OCI-LY1 (cell line): Measurements from ENCODE around the gene CHGA.

Experiments used
- H2AFZ ChIP-seq: fragments of 200-600 bp; sonication (generic), shearing (Covaris generic); 2 replicates; pipeline ENCODE4 v1.6.0; 2014; ENCODE audit warnings: antibody characterized with exemption, mild to moderate bottlenecking, low read length
- H3F3A ChIP-seq: fragments of 200-600 bp; sonication (generic), shearing (Covaris generic); 2 replicates; pipeline ENCODE4 v1.6.0; 2014; ENCODE audit warnings: mild to moderate bottlenecking, antibody characterized with exemption, low read length, moderate library complexity; ENCODE audit not compliant: insufficient read depth
- H3K27ac ChIP-seq: fragments of 200-600 bp; sonication (generic); 2 replicates; pipeline ENCODE4 v1.5.1; 2014; ENCODE audit warnings: low read length, mixed run types, mild to moderate bottlenecking, low read depth; ENCODE audit not compliant: poor library complexity, severe bottlenecking
- H3K27me3 ChIP-seq: fragments of 200-600 bp; sonication (generic); 2 replicates; pipeline ENCODE4 v1.6.0; 2014; ENCODE audit warnings: antibody characterized with exemption, mild to moderate bottlenecking, low read length, moderate library complexity; ENCODE audit not compliant: insufficient read depth
- H3K36me3 ChIP-seq: fragments of 200-600 bp; sonication (generic); 2 replicates; pipeline ENCODE4 v1.6.1; 2014; ENCODE audit warnings: mild to moderate bottlenecking, antibody characterized with exemption, low read length, moderate library complexity, mixed read lengths; ENCODE audit not compliant: insufficient read depth
- H3K4me1 ChIP-seq: fragments of 200-600 bp; sonication (generic); 2 replicates; pipeline ENCODE4 v1.5.1; 2014; ENCODE audit warnings: mild to moderate bottlenecking, low read length, moderate library complexity; ENCODE audit not compliant: insufficient read depth, severe bottlenecking
- H3K4me2 ChIP-seq: fragments of 200-600 bp; sonication (generic), shearing (Covaris generic); 2 replicates; pipeline ENCODE4 v1.6.1; 2014; ENCODE audit warnings: low read length
- H3K4me3 ChIP-seq: fragments of 200-600 bp; sonication (generic); 2 replicates; pipeline ENCODE4 v1.5.1; 2014; ENCODE audit warnings: low read length, low read depth, mild to moderate bottlenecking, mixed read lengths; ENCODE audit not compliant: poor library complexity, severe bottlenecking
- H3K79me2 ChIP-seq: fragments of 200-600 bp; shearing (Covaris generic); 2 replicates; pipeline ENCODE4 v1.6.1; 2016; ENCODE audit warnings: mixed run types, low read length, mixed read lengths; ENCODE audit not compliant: insufficient read depth
- H3K9ac ChIP-seq: fragments of 200-600 bp; sonication (generic), shearing (Covaris generic); 2 replicates; pipeline ENCODE4 v1.6.1; 2014; ENCODE audit warnings: mild to moderate bottlenecking, low read length, mixed read lengths
- H3K9me2 ChIP-seq: fragments of 200-600 bp; sonication (generic), shearing (Covaris generic); 2 replicates; pipeline ENCODE4 v1.6.1; 2014; ENCODE audit warnings: low read depth, mild to moderate bottlenecking, low read length, mixed read lengths
- H3K9me3 ChIP-seq: fragments of 200-600 bp; shearing (Covaris generic); 2 replicates; pipeline ENCODE4 v1.6.1; 2014; ENCODE audit warnings: low read length, mixed read lengths
- H4K20me1 ChIP-seq: fragments of 200-600 bp; sonication (generic), shearing (Covaris generic); 2 replicates; pipeline ENCODE4 v1.6.0; 2016; ENCODE audit warnings: mild to moderate bottlenecking, low read length; ENCODE audit not compliant: insufficient read depth
- CTCF ChIP-seq: fragments of 200-600 bp; sonication (generic), shearing (Covaris generic); IDR thresholded peaks from 2 replicates; pipeline ENCODE4 v1.5.1; 2017; ENCODE audit warnings: mild to moderate bottlenecking, antibody characterized with exemption, low read length, moderate library complexity, mixed read lengths
- EZH2 ChIP-seq: fragments of 200-600 bp; sonication (generic), shearing (Covaris generic); IDR thresholded peaks from 2 replicates; pipeline ENCODE4 v1.8.0; 2017; ENCODE audit warnings: borderline replicate concordance, mixed run types, mild to moderate bottlenecking, antibody characterized with exemption, low read length, moderate library complexity, mixed read lengths

The CHGA gene

GRCh38 chr14:92935446-92935845 is 12.5 kb downstream of the CHGA start:
- Histone ChIP-seq H2AFZ (no peak overlapping the region), H3K4me1 (no peaks in the 10 kb centered on the region), H3K27ac (no peak overlapping the region), H3K9me3 (no peaks in the 10 kb centered on the region), H3K79me2 (no peaks in the 10 kb centered on the region), H3K36me3 (no peaks in the 10 kb centered on the region), H3K4me2 (no peak overlapping the region), H3K4me3 (no peak overlapping the region), H3K9ac (no peak overlapping the region), H3K9me2 (no peaks in the 10 kb centered on the region), H4K20me1 (no peaks in the 10 kb centered on the region), H3F3A (no peaks in the 10 kb centered on the region), H3K27me3 (no peaks in the 10 kb centered on the region; the same call in 1 of the 2 replicates)
- TF ChIP-seq CTCF, result no peak
- TF ChIP-seq EZH2, result no peak

GRCh38 chr14:92936085-92936484 is 13.1 kb downstream of the CHGA start:
- Histone ChIP-seq H3K27ac (no peak overlapping the region), H3K79me2 (no peaks in the 10 kb centered on the region), H3K4me3 (no peak overlapping the region), H2AFZ (no peak overlapping the region), H3K27me3 (no peaks in the 10 kb centered on the region; the same call in 1 of the 2 replicates), H3K9ac (no peak overlapping the region), H3K4me1 (no peaks in the 10 kb centered on the region), H3K36me3 (no peaks in the 10 kb centered on the region), H3K4me2 (no peak overlapping the region), H4K20me1 (no peaks in the 10 kb centered on the region), H3K9me3 (no peaks in the 10 kb centered on the region), H3K9me2 (no peaks in the 10 kb centered on the region), H3F3A (no peaks in the 10 kb centered on the region)
- TF ChIP-seq EZH2, result no peak
- TF ChIP-seq CTCF, result no peak

- Histone ChIP-seq H3K27me3 (no peaks in the 10 kb centered on the region; the same call in 1 of the 2 replicates), H2AFZ (no peak overlapping the region), H3K4me3 (no peak overlapping the region), H4K20me1 (no peaks in the 10 kb centered on the region), H3K27ac (no peak overlapping the region), H3K9ac (no peak overlapping the region), H3K36me3 (no peaks in the 10 kb centered on the region), H3F3A (no peaks in the 10 kb centered on the region), H3K9me2 (no peaks in the 10 kb centered on the region), H3K4me1 (no peaks in the 10 kb centered on the region), H3K9me3 (no peaks in the 10 kb centered on the region), H3K79me2 (no peaks in the 10 kb centered on the region), H3K4me2 (no peak overlapping the region)
- TF ChIP-seq EZH2 (no peak), CTCF (no peak)
Observed at GRCh38 chr14:92937051-92937937, 14.3 kb downstream of the CHGA start.
